HCT116 (cell line): ENCODE measurements around the gene EXOC6B. TPM values are rescaled to one million over a fixed set of nuclear protein-coding genes. Genes with fewer than 3 reads are reported as not detected.

Experiments
- ATAC-seq: fragments of 200-7000 bp; cut with Tn5 transposase; 2 replicates; pipeline ENCODE4 v1.9.1; 2020; ENCODE audit warnings: mild to moderate bottlenecking, moderate library complexity
- BruUV-seq: library from RNA; stranded (reverse); fragments of 400-500 nt; replicated peaks from 2 replicates; lab custom pipeline; 2021; lab: Mats Ljungman, UMichigan
- CTCF ChIA-PET: fragments of 300-600 bp; sonication (Branson Sonifier 250); formaldehyde crosslinking; loops from one replicate; lab custom pipeline; 2021; ENCODE audit warnings: antibody characterized with exemption; lab: Charles Lee
- POLR2A ChIA-PET: fragments of 300-600, 350-600 bp; sonication (Branson Sonifier 250); formaldehyde crosslinking; loops from one replicate; lab custom pipeline; 2021; ENCODE audit warnings: antibody characterized with exemption; lab: Charles Lee
- RAD21 ChIA-PET, 2 experiments: fragments of 300-600 bp; sonication (Branson Sonifier 250); formaldehyde crosslinking; loops; one replicate each; lab custom pipeline; 2023; ENCODE audit warnings: low total read pairs in 2 of 2; ENCODE audit not compliant: uncharacterized antibody in 2 of 2, unreplicated experiment in 2 of 2, low non-redundant PET in 1 of 2; lab: Charles Lee
- DNase-seq: peaks from one replicate; pipeline ENCODE4 v3.0.0-alpha.2; 2010; ENCODE audit warnings: low read depth, low spot score
- H2AFZ ChIP-seq: fragments of 200-600 bp; shearing (Covaris generic), sonication (generic); 2 replicates; pipeline ENCODE4 v1.6.1; 2017; ENCODE audit warnings: low read depth, mixed run types, mixed read lengths, antibody characterized with exemption, low read length; ENCODE audit not compliant: poor library complexity, severe bottlenecking
- H3K27ac ChIP-seq: 2 replicates; pipeline ENCODE4 v1.5.1; 2012; ENCODE audit warnings: low read depth, low read length
- H3K27me3 ChIP-seq: fragments of 200-600 bp; sonication (generic); 2 replicates; pipeline ENCODE4 v1.6.1; 2016; ENCODE audit warnings: mixed run types, low read length, mixed read lengths; ENCODE audit not compliant: insufficient read depth
- H3K36me3 ChIP-seq, 2 experiments: fragments of 200-500 bp in 1 of 2; fragments of 200-600 bp in 1 of 2; sonication (Bioruptor generic) in 1 of 2; sonication (generic) in 1 of 2; 2 replicates each; pipeline versions ENCODE4 v1.5.1 to v1.6.1; 2014 to 2016; ENCODE audit warnings: low read length in 2 of 2, inconsistent platforms in 1 of 2, mixed read lengths in 1 of 2, mixed run types in 1 of 2; ENCODE audit not compliant: insufficient read depth in 2 of 2, control insufficient read depth in 1 of 2
- H3K4me1 ChIP-seq, 2 experiments: fragments of 200-600 bp in 1 of 2; sonication (generic) in 1 of 2; 2 replicates each; pipeline versions ENCODE4 v1.5.1 to v1.6.1; 2012 to 2017; ENCODE audit warnings: low read length in 2 of 2, inconsistent platforms in 1 of 2, mild to moderate bottlenecking in 1 of 2, mixed read lengths in 1 of 2, mixed run types in 1 of 2, moderate library complexity in 1 of 2; ENCODE audit not compliant: insufficient read depth in 2 of 2, control insufficient read depth in 1 of 2
- H3K4me2 ChIP-seq: fragments of 200-600 bp; sonication (generic); 2 replicates; pipeline ENCODE4 v1.6.1; 2017; ENCODE audit warnings: mixed run types, low read length, mixed read lengths
- H3K4me3 ChIP-seq, 2 experiments: fragments of 200-600 bp in 1 of 2; sonication (generic) in 1 of 2; replicated peaks in 1 of 2; 2 replicates each; pipeline ENCODE4 v1.5.1; 2011 to 2016; ENCODE audit warnings: low read length in 2 of 2, control low read depth in 1 of 2, low read depth in 1 of 2, mild to moderate bottlenecking in 1 of 2, mixed read lengths in 1 of 2, mixed run types in 1 of 2
- H3K79me2 ChIP-seq: fragments of 200-600 bp; sonication (generic); 2 replicates; pipeline ENCODE4 v1.6.1; 2017; ENCODE audit warnings: mild to moderate bottlenecking, mixed run types, low read length, moderate library complexity, mixed read lengths; ENCODE audit not compliant: insufficient read depth
- H3K9ac ChIP-seq: fragments of 200-600 bp; sonication (generic); 2 replicates; pipeline ENCODE4 v1.6.1; 2016; ENCODE audit warnings: low read length, mixed read lengths
- H3K9me2 ChIP-seq: fragments of 200-600 bp; sonication (generic), shearing (Covaris generic); 2 replicates; pipeline ENCODE4 v1.6.1; 2017; ENCODE audit warnings: mixed run types, mild to moderate bottlenecking, moderate library complexity; ENCODE audit not compliant: insufficient read depth
- H3K9me3 ChIP-seq, 2 experiments: fragments of 200-500 bp in 1 of 2; fragments of 200-600 bp in 1 of 2; sonication (Bioruptor generic) in 1 of 2; sonication (generic) in 1 of 2; 2 replicates each; pipeline ENCODE4 v1.6.1; 2014 to 2017; ENCODE audit warnings: low read length in 2 of 2, mixed read lengths in 2 of 2, inconsistent platforms in 1 of 2, low read depth in 1 of 2, mild to moderate bottlenecking in 1 of 2, mixed run types in 1 of 2, moderate library complexity in 1 of 2; ENCODE audit not compliant: control insufficient read depth in 1 of 2, insufficient read depth in 1 of 2
- H4K20me1 ChIP-seq: fragments of 200-600 bp; sonication (generic), shearing (Covaris generic); 2 replicates; pipeline ENCODE4 v1.6.1; 2017; ENCODE audit warnings: mixed run types, mild to moderate bottlenecking, moderate library complexity; ENCODE audit not compliant: insufficient read depth
- CBX3 ChIP-seq: IDR thresholded peaks from 2 replicates; pipeline ENCODE4 v1.6.1; 2012; ENCODE audit warnings: low read depth
- CEBPB ChIP-seq: IDR thresholded peaks from 2 replicates; pipeline ENCODE4 v1.6.1; 2012; ENCODE audit warnings: low read depth
- CTCF ChIP-seq, 3 experiments: fragments of 200-600 bp in 1 of 3; sonication (generic) in 1 of 3; IDR thresholded peaks in 2 of 3; conservative IDR thresholded peaks in 1 of 3; 2 replicates each; pipeline ENCODE4 v1.5.1; 2012 to 2017; ENCODE audit warnings: low read depth in 2 of 3, low read length in 2 of 3, antibody characterized with exemption in 1 of 3, borderline replicate concordance in 1 of 3, control low read depth in 1 of 3, mild to moderate bottlenecking in 1 of 3, mixed read lengths in 1 of 3, mixed run types in 1 of 3, moderate library complexity in 1 of 3; ENCODE audit not compliant: insufficient read depth in 1 of 3
- EGR1 ChIP-seq: IDR thresholded peaks from 2 replicates; pipeline ENCODE4 v1.6.1; 2012; ENCODE audit warnings: low read depth
- EZH2 ChIP-seq: fragments of 200-600 bp; sonication (generic); IDR thresholded peaks from 2 replicates; pipeline ENCODE4 v1.6.1; 2017; ENCODE audit warnings: antibody characterized with exemption, mixed run types
- EZH2phosphoT487 ChIP-seq: fragments of 200-600 bp; IDR thresholded peaks from 2 replicates; pipeline ENCODE4 v1.6.1; 2018; ENCODE audit warnings: antibody characterized with exemption, borderline replicate concordance
- FOSL1 ChIP-seq: IDR thresholded peaks from 2 replicates; pipeline ENCODE4 v1.6.1; 2012; ENCODE audit warnings: low read depth
- JUND ChIP-seq: IDR thresholded peaks from 2 replicates; pipeline ENCODE4 v1.6.1; 2012
- MAX ChIP-seq: IDR thresholded peaks from 2 replicates; pipeline ENCODE4 v1.6.1; 2012
- POLR2A ChIP-seq: IDR thresholded peaks from 2 replicates; pipeline ENCODE4 v1.7.0; 2011; ENCODE audit warnings: borderline replicate concordance; ENCODE audit not compliant: insufficient read depth, insufficient read length; ENCODE audit errors: extremely low read depth
- POLR2AphosphoS5 ChIP-seq: IDR thresholded peaks from 2 replicates; pipeline ENCODE4 v1.6.1; 2011; ENCODE audit warnings: mild to moderate bottlenecking, low read depth, low read length, moderate library complexity
- RAD21 ChIP-seq: IDR thresholded peaks from 2 replicates; pipeline ENCODE4 v1.6.1; 2012; ENCODE audit warnings: low read depth, mild to moderate bottlenecking
- REST ChIP-seq: IDR thresholded peaks from 2 replicates; pipeline ENCODE4 v1.6.1; 2012; ENCODE audit warnings: low read depth
- SIN3A ChIP-seq: IDR thresholded peaks from 2 replicates; pipeline ENCODE4 v1.6.1; 2012; ENCODE audit warnings: low read depth
- SP1 ChIP-seq: IDR thresholded peaks from 2 replicates; pipeline ENCODE4 v1.6.1; 2012; ENCODE audit warnings: low read depth
- SRF ChIP-seq: IDR thresholded peaks from 2 replicates; pipeline ENCODE4 v1.6.1; 2012; ENCODE audit warnings: low read depth
- TCF7L2 ChIP-seq: IDR thresholded peaks from 2 replicates; pipeline ENCODE4 v1.7.0; 2011; ENCODE audit warnings: borderline replicate concordance, inconsistent platforms; ENCODE audit not compliant: insufficient read depth, insufficient read length; ENCODE audit errors: extremely low read depth
- ZBTB33 ChIP-seq: IDR thresholded peaks from 2 replicates; pipeline ENCODE4 v1.6.1; 2011; ENCODE audit warnings: mild to moderate bottlenecking, low read length, moderate library complexity; ENCODE audit not compliant: insufficient replicate concordance; ENCODE audit errors: extremely low read depth
- ZNF274 ChIP-seq: fragments of 200-500 bp; sonication (Bioruptor generic); IDR thresholded peaks from 2 replicates; pipeline ENCODE4 v1.6.1; 2014; ENCODE audit warnings: mild to moderate bottlenecking, low read depth, low read length, inconsistent platforms
- intact Hi-C: fragments of 100-400 bp; cut with micrococcal nuclease; formaldehyde crosslinking; loops from 2 replicates; pipeline ENCODE4 v1.10.0; 2022
- total RNA-seq: library from RNA; stranded (reverse); gene quantifications from one replicate; pipeline ENCODE4 v1.2.1, GENCODE V29; 2021; ENCODE audit not compliant: unreplicated experiment

The EXOC6B gene
- total RNA-seq, 1 experiment from 2014 or later, result 25.4 TPM

GRCh38 chr2:72332720-72333119, 493.1 kb downstream of the EXOC6B start:
- Histone ChIP-seq H3K9me2 (no peaks in the 10 kb centered on the region), H3K4me2 (no peak overlapping the region), H3K36me3 (no peaks in the 10 kb centered on the region), H4K20me1 (no peaks in the 10 kb centered on the region), H3K27me3 (no peaks in the 10 kb centered on the region), H3K4me3 (no peak overlapping the region), H2AFZ (no peak overlapping the region), H3K79me2 (no peaks in the 10 kb centered on the region), H3K27ac (no peak overlapping the region), H3K9ac (no peak overlapping the region), H3K9me3 (no peaks in the 10 kb centered on the region)
- intact Hi-C loops, result no loop called here
- no TSS peak for BruUV-seq
- ATAC-seq (no peak), DNase-seq (no peak)
- ChIA-PET RAD21 (no interaction called here), POLR2A (no interaction called here), CTCF (no interaction called here)
- no peak for TF ChIP-seq EGR1
- TF ChIP-seq EZH2phosphoT487, result no peak
- TF ChIP-seq MAX, result no peak
- TF ChIP-seq SIN3A, result no peak
- TF ChIP-seq POLR2AphosphoS5, result no peak
- TF ChIP-seq TCF7L2, result no peak
- TF ChIP-seq CEBPB, result no peak
- no peak for TF ChIP-seq REST
- TF ChIP-seq ZBTB33, result no peak
- no peak for TF ChIP-seq CTCF (IDR thresholded peaks at IDR 0.05 in 2 of 3, conservative IDR thresholded peaks at IDR 0.05 in 1 of 3; ENCODE audit: borderline replicate concordance in 1 of 3, insufficient read depth in 1 of 3, low read depth in 2 of 3, low read length in 2 of 3)
- TF ChIP-seq POLR2A, result no peak
- no peak for TF ChIP-seq EZH2
- no peak for TF ChIP-seq ZNF274
- no peak for TF ChIP-seq SP1
- no peak for TF ChIP-seq JUND
- TF ChIP-seq CBX3, result no peak
- TF ChIP-seq FOSL1, result no peak
- no peak for TF ChIP-seq RAD21
- TF ChIP-seq SRF, result no peak
- TF ChIP-seq, all 23 proteins: peak for 0
- no peaks in the 10 kb centered on the region for H3K4me1 ChIP-seq
